HFF-Myc (cell line): ENCODE data around the gene RAPGEFL1.
"Not testable (repeated sequence)": the region's sequence is repeated elsewhere in the genome, so short reads cannot be mapped to it uniquely, and the experiment has no call there.

Experiments
- DNase-seq: peaks from one replicate; pipeline ENCODE4 v3.0.0-alpha.2; 2011; ENCODE audit warnings: low read depth; ENCODE audit errors: extremely low read depth
- H3K4me3 ChIP-seq: replicated peaks from 2 replicates; pipeline ENCODE4 v1.5.1; 2011; ENCODE audit warnings: low read depth, mild to moderate bottlenecking, control low read depth, low read length
- TF ChIP-seq, protein P1 (sequence below): IDR thresholded peaks from 2 replicates; pipeline ENCODE4 v1.5.1; 2012; ENCODE audit warnings: mild to moderate bottlenecking, low read depth, low read length, control low read depth; ENCODE audit errors: missing control alignments

RAPGEFL1 gene

DNA sequence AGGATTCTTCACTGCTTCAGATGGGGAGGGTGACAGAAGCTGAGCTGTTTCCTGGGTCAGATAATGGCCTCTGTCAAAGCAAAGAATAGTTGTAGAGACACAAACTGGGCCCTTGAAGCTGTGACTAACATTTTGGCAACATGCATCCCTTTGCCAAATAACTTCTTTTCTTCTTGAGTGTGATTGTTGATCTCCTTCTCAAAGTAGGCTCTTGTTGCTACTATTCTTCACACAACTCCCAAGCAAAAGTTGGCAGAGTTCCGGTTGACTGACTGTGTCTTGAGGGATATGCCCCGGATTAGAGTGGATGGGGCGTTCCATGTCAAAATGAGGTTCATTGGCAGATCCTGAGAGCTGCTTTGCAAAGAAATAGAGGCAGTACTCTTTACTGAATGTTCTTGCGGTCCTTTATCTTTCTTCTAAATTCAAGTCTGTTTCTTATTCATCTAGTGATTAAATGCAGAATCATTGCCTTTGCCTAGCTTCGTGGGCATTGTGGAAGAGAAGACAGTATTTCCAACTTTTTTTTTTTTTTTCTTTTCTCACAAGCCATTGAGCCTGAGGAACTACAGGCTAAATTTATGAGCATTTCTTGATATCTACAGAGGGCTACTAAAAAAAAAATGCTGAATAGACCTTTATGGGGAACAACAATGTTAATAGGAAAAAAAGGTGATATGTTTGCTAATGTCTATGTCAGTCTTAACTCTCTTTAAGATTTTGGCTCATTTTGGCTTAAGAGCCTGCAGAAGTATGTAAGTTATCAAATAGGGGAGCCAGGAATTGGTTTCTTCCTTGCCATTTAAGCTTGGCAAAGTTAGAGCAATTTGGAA is 47.7 kb downstream of the RAPGEFL1 start:
- H3K4me3 ChIP-seq = no peak overlapping the region
- no peak for DNase-seq
- TF ChIP-seq, protein P1, sequence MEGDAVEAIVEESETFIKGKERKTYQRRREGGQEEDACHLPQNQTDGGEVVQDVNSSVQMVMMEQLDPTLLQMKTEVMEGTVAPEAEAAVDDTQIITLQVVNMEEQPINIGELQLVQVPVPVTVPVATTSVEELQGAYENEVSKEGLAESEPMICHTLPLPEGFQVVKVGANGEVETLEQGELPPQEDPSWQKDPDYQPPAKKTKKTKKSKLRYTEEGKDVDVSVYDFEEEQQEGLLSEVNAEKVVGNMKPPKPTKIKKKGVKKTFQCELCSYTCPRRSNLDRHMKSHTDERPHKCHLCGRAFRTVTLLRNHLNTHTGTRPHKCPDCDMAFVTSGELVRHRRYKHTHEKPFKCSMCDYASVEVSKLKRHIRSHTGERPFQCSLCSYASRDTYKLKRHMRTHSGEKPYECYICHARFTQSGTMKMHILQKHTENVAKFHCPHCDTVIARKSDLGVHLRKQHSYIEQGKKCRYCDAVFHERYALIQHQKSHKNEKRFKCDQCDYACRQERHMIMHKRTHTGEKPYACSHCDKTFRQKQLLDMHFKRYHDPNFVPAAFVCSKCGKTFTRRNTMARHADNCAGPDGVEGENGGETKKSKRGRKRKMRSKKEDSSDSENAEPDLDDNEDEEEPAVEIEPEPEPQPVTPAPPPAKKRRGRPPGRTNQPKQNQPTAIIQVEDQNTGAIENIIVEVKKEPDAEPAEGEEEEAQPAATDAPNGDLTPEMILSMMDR = no peak

DNA sequence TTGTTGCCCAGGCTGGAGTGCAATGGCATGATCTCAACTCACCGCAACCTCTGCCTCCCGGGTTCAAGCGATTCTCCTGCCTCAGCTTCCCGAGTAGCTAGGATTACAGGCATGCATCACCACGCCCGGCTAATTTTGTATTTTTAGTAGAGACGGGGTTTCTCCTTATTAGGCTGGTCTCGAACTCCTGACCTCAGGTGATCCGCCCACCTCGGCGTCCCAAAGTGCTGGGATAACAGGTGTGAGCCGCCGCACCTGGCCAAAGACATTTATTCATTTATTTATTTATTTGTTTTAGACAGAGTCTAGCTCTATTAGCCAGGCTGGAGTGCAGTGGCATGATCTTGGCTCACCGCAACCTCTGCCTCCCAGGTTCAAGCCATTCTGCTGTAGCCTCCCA is 51.9 kb downstream of the RAPGEFL1 start:
- not testable (repeated sequence) for H3K4me3 ChIP-seq, DNase-seq

DNA sequence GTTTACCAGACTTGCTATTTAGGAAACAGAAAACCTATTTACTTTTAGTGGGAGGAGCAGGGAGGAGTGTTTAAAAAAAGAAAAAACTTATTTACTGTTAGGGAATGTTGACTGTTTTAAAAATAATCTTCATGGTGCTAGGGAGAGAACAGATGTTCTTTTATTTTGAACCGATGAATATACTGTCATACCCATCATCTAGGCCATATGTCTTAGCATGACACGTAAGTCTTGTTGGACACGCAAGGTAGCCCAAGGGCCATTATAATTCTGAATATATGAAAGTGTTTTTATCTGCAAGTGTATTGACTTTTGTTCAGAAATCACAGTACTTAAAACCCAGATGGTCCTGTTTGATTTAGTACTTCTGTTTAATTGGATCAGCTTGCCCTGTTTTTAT is 53.4 kb downstream of the RAPGEFL1 start:
- TF ChIP-seq, protein P1 = no peak
- no peak overlapping the region for H3K4me3 ChIP-seq
- no peak for DNase-seq

DNA sequence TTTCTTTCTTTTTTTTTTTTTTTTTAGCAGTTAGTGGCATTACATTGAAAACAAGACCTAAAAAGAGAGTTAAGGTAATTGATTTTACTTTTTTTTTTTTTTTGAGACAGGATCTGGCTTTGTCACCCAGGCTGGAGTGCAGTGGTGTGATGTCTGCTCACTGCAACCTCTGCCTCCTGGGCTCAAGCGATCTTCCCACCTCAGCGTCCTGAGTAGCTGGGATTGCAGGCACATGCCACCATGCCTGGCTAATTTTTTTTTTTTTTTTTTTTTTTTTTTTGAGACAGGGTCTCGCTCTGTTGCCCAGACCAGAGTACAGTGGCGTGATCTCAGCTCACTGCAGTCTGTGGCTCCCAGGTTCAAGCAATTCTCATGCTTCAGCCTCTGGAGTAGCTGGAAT is 54.7 kb downstream of the RAPGEFL1 start:
- DNase-seq, H3K4me3 ChIP-seq: not testable (repeated sequence)

DNA sequence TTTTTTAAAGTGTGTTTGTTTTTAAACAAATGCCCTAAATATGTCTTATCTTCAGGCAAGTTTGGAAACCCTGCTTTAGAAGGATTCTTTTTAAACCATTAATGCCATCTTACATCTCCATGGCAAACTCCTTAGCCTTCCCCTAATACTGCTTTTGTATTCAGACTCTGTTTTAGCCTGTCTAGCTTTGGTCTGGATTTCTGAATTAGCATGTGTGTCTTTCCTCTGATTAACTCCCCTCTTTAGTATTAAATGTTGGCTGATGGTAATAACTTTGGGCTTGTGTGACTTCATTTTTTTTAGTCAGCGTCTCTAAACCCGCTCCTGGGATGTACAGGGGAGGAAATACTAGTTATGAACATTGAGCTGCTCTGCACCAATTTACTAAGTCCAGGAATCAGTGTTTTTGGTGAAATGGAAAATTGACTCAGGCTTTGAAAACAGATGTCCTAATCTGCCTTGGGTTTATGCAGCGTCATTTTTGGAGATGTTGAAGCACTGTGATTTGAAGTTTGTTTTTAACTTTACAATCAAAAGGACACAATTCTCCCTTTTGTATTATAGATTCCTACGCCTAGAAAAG is 64.1 kb downstream of the RAPGEFL1 start:
- H3K4me3 ChIP-seq = no peak overlapping the region
- no peak for DNase-seq
- TF ChIP-seq, protein P1 = no peak

DNA sequence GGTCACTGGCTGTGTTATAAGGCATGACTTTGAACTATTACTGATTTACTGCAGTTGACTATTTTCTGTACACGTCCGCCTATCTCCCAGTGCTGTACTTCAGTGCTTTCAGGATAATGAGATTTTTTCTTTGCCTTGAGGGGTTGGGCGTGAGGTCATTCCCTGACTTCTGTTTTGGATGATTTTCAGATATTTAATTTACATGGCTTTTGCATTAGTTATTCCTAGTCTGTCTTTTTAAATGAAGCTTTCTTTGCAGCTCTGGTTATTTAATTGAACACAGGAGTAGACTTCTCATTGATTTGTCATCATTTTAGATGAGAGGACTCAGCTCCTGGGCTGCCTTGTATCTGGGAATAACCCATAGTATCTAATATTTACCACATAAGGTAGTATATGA is 65.5 kb downstream of the RAPGEFL1 start:
- TF ChIP-seq, protein P1 = no peak
- no peak for DNase-seq
- H3K4me3 ChIP-seq = no peak overlapping the region

DNA sequence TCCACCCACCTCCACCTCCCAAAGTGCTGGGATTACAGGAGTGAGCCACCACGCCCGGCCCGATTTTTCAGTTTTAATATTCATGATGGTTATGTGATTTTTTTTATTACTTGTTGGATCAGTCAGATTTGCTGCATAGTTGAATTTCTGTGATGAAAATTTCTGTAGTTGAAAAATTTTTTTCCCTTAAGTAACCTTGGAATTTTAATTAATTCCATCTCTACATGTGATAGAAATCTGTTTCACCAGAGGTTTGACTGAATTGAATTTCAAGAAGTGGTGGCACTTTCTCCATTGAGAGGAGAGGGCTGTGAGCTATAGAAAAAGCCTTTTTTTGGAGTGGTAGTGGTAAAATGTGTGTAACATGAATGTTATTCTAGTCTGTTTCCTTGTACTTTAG is 66.5 kb downstream of the RAPGEFL1 start:
- no peak overlapping the region for H3K4me3 ChIP-seq
- TF ChIP-seq, protein P1 = no peak
- no peak for DNase-seq

DNA sequence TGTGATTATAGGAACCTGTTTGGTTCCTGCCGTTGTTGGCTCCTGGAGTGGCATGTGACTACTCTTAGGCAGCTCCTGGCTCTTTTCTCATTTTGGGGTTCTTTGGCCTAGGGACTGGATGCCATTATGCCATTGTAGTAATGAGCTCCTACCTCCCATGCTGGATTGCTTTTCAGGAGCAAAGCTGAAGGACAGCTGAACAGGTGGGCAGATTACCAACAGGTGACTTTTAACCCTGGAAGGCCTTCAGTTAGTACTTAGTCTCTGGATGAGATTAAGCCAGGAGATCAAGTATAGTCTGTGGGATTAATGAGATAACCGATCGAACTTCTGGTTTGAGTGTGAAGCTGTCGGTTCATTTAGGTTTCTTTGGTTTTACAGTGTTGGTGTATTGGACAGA is 67.0 kb downstream of the RAPGEFL1 start:
- DNase-seq = no peak
- H3K4me3 ChIP-seq = no peak overlapping the region
- TF ChIP-seq, protein P1 = no peak
